Superior temporal gyrus (tissue), 1 donor: Measurements from ENCODE around the gene NOXA1.
"Not testable (repeated sequence)": the region's sequence is repeated elsewhere in the genome, so short reads cannot be mapped to it uniquely, and the experiment has no call there.

Experiments
- DNase-seq: peaks from one replicate; pipeline ENCODE4 v3.0.0-alpha.2; 2016; ENCODE audit errors: extremely low spot score

NOXA1 gene

GRCh38 chr9:137465000-137465719 lies 42.0 kb downstream of the NOXA1 start:
- DNase-seq = no peak

- no peak for DNase-seq
Measured at GRCh38 chr9:137465720-137466388, 42.7 kb downstream of the NOXA1 start.

DNA sequence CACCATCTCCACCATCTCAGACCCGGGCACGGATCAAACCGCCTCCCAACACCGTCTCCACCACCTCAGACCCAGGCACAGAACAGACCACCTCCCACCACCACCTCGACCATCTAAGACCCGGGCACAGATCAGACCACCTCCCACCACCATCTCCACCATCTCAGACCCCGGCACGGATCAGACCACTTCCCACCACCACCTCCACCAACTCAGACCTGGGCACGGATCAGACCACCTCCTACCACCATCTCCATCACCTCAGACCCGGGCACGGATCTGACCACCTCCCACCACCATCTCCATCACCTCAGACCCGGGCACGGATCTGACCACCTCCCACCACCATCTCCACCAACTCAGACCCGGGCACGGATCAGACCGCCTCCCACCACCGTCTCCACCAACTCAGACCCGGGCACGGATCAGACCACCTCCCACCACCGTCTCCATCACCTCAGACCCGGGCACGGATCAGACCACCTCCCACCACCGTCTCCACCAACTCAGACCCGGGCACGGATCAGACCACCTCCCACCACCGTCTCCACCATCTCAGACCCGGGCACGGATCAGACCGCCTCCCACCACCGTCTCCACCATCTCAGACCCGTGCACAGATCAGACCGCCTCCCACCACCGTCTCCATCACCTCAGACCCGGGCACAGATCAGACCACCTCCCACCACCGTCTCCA lies 43.3 kb downstream of the NOXA1 start:
- DNase-seq = not testable (repeated sequence)

GRCh38 chr9:137467161-137467581 lies 44.0 kb downstream of the NOXA1 start:
- DNase-seq = no peak

DNA sequence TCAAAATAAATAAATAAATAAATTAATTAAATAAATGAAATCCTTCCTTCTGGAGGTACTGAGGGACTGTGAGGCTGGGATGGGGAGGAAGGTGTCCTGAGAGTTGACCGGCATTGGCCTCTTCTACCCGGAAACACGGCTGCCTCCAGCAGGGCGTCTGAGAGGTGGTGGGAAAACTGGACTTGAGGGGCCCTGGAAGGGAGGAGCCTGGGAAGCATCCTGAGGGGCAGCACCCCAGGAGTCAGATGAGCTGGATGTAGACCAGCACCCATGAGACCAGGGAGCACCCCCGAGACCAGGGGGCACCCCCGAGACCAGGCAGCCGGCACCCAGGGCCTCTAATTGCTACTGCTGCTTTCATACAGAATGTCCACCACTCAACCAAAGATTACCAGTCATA lies 44.7 kb downstream of the NOXA1 start:
- DNase-seq = no peak

DNA sequence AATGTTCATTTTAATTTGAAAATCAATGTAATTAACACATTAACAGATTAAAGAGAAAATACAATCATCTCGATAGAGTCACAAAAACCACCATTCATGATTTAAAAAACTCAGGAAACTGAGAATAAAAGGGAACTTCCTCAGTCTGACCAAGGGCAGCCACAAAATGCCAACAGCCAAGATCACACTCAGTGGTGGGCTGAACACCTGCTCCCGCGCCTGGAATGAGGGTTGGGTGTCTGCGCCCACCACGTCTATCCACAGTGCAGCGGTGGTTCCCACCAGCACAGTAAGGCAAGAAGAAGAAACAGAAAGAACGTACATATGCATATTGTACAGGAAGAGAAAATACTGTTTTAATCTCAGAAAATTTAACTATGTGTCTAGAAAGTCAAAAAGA lies 47.6 kb downstream of the NOXA1 start:
- no peak for DNase-seq

DNA sequence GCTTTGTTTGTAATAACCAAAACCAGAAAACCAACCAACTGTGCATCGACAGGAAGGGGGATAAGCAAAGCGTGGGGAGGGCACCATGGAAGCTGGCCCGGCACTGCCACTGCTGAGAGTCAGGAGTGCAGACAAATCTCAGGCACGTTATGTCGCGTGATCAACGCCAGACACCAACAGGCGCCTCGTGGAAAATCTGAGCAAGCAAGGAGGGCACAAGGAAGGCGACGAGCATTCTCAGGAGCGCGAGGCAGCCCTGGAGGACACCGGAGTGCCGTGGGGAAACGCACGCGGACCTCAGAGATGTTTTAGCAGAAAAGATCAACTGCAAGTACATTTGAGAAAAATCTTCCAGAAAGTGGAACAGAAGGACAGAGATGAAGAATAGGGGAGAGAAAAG lies 51.1 kb downstream of the NOXA1 start:
- no peak for DNase-seq

- DNase-seq = no peak
Measured at GRCh38 chr9:137475666-137476065, 52.5 kb downstream of the NOXA1 start.

- DNase-seq = no peak
Measured at GRCh38 chr9:137476856-137477255, 53.7 kb downstream of the NOXA1 start.

DNA sequence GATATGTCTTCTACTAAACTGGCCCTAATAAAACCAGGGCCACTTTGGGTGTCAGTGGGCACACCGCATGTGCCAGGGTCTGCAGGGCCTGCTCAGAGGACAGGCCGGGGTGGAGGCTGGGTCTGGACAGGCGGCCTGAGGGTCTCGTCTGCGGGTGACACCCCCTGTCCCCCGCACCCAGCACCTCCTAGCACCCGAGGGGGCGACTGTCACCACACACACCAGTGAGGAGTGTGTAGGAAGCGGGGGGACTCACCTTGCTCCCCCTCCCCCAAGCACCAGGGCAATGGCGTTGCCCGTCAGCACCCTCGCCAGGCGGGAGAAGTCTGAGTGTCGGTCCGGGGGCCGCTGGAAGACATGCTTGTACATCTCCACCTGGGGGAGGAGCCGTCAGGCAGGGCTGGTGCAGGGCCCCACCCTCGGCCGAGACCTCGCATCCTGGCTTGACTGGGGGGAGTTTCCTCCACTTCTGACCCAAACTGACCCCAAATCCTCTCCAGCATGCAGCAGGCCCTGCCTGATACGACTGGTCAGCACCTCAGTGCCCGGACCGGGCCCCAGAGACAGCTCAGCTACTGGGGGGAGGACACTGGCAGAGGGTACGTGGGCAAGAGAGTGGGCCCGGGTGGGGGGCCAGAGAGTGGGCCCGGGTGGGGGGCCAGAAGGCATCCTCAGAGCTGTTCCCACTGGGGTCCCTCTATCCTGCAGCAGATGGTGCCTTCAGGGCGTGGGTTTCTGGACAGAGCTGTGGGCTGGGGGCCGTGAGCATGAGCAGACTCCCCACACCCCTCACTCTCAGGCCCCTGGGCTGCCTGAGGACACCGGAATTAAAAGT lies 54.8 kb downstream of the NOXA1 start:
- no peak for DNase-seq

- no peak for DNase-seq
Measured at GRCh38 chr9:137478613-137478961, 55.4 kb downstream of the NOXA1 start.

DNA sequence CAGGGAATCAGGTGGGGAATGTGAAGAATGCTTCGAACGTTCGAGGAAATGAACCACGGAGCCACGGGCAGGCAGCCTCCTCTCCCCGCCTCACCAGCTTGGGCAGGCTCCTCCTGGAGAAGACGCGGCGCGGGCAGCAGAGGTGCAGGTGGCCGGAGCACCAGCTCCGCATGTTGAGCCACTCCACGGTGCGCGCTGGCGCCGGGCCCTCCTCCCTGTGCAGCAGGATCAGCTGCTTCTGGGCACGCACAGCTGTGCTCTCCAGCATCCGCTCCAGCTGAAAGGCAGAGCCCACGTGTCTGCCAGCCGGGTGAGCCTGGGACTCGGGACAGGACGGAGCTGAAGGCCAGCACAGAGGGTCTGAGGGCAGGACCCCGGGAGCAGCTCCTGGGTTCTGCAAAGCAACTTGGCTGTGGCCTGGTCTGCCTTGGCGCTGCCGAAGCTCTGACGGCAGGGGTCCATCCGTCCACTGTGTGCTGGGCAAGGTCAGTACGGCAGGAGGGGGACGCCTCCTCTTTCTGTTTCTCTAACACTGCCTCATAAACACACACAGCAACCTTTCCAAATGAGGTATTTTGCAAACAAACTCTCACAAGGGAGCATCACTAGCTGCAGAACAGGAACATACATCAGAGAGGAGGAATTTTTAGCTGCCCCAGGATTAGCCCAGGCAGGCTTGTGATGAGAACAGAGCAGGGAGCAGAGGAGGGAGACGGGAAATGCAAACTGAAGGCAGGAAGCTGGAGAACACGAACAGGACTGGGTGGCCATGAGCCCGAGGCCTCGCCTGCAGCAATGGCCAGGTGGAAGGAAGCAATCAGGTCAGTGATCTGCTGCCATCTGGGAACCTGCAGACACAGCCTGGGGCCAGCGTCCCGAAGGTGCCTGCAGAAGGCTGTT lies 56.0 kb downstream of the NOXA1 start:
- peak; percentile 19 for DNase-seq

- no peak for DNase-seq
Measured at GRCh38 chr9:137479892-137480685, 56.9 kb downstream of the NOXA1 start.

- DNase-seq = no peak
Measured at GRCh38 chr9:137480686-137481683, 57.8 kb downstream of the NOXA1 start.

GRCh38 chr9:137482094-137482781 lies 59.0 kb downstream of the NOXA1 start:
- no peak for DNase-seq
